SK-N-SH treated with all-trans-retinoic acid at 6 μM for 48 hours (cell line): ENCODE results near the gene CACTIN.

Experiments
- ATAC-seq: fragments of 200-7000 bp; cut with Tn5 transposase; 3 replicates; pipeline ENCODE4 v1.9.1; 2020; ENCODE audit warnings: mild to moderate bottlenecking, moderate library complexity
- ARNTL ChIP-seq: fragments of 450-650 bp; formaldehyde crosslinking; IDR thresholded peaks from 2 replicates; pipeline ENCODE4 v1.5.0; 2020; ENCODE audit warnings: low read depth, mild to moderate bottlenecking, moderate library complexity, borderline replicate concordance
- CSDC2 ChIP-seq: fragments of 250-450 bp; sonication (Bioruptor Pico); IDR thresholded peaks from 2 replicates; pipeline ENCODE4 v1.5.0; 2020; ENCODE audit warnings: mild to moderate bottlenecking, moderate library complexity
- CSRNP3 ChIP-seq: fragments of 250-450 bp; sonication (Bioruptor Pico); IDR thresholded peaks from 2 replicates; pipeline ENCODE4 v1.5.1; 2021; ENCODE audit warnings: mild to moderate bottlenecking, moderate library complexity
- ESRRG ChIP-seq: fragments of 250-450 bp; sonication (Bioruptor Pico); IDR thresholded peaks from 2 replicates; pipeline ENCODE4 v1.6.1; 2021; ENCODE audit warnings: mild to moderate bottlenecking
- GLIS3 ChIP-seq: fragments of 250-450 bp; sonication (Bioruptor Pico); IDR thresholded peaks from 2 replicates; pipeline ENCODE4 v1.5.0; 2020; ENCODE audit warnings: mild to moderate bottlenecking, moderate library complexity
- OSR1 ChIP-seq: fragments of 250-450 bp; sonication (Bioruptor Pico); IDR thresholded peaks from 2 replicates; pipeline ENCODE4 v1.8.0; 2022; ENCODE audit warnings: moderate library complexity, mild to moderate bottlenecking, inconsistent platforms
- PPARA ChIP-seq: fragments of 250-450 bp; sonication (Bioruptor Pico); IDR thresholded peaks from 2 replicates; pipeline ENCODE4 v1.5.0; 2020; ENCODE audit warnings: mild to moderate bottlenecking, borderline replicate concordance
- SNAI2 ChIP-seq: fragments of 250-450 bp; sonication (Bioruptor Pico); IDR thresholded peaks from 2 replicates; pipeline ENCODE4 v1.5.0; 2020; ENCODE audit warnings: mild to moderate bottlenecking, moderate library complexity
- TOX ChIP-seq: fragments of 250-450 bp; sonication (Bioruptor Pico); IDR thresholded peaks from 2 replicates; pipeline ENCODE4 v1.8.0; 2021; ENCODE audit warnings: mild to moderate bottlenecking, moderate library complexity, borderline replicate concordance
- TSHZ2 ChIP-seq: fragments of 250-450 bp; sonication (Bioruptor Pico); IDR thresholded peaks from 2 replicates; pipeline ENCODE4 v1.5.0; 2020; ENCODE audit warnings: mild to moderate bottlenecking, moderate library complexity
- ZC3H10 ChIP-seq: fragments of 250-450 bp; sonication (Bioruptor Pico); IDR thresholded peaks from 2 replicates; pipeline ENCODE4 v1.5.1; 2021; ENCODE audit warnings: mild to moderate bottlenecking, moderate library complexity
- ZFP3 ChIP-seq: fragments of 250-450 bp; sonication (Bioruptor Pico); IDR thresholded peaks from 2 replicates; pipeline ENCODE4 v1.5.0; 2020; ENCODE audit warnings: mild to moderate bottlenecking, moderate library complexity
- ZFP30 ChIP-seq: fragments of 450-650 bp; formaldehyde crosslinking; IDR thresholded peaks from 2 replicates; pipeline ENCODE4 v1.5.0; 2022; ENCODE audit warnings: mild to moderate bottlenecking, moderate library complexity
- ZNF70 ChIP-seq: fragments of 450-650 bp; formaldehyde crosslinking; IDR thresholded peaks from 2 replicates; pipeline ENCODE4 v1.5.0; 2020; ENCODE audit warnings: mild to moderate bottlenecking, moderate library complexity
- TF ChIP-seq, protein P1 (sequence below): fragments of 250-450 bp; sonication (Bioruptor Pico); IDR thresholded peaks from 2 replicates; pipeline ENCODE4 v1.5.1; 2020; ENCODE audit warnings: low read depth, mild to moderate bottlenecking, moderate library complexity
- TF ChIP-seq, protein P2 (sequence below): fragments of 250-450 bp; sonication (Bioruptor Pico); IDR thresholded peaks from 2 replicates; pipeline ENCODE4 v1.8.0; 2021; ENCODE audit warnings: low read depth, mild to moderate bottlenecking, moderate library complexity, borderline replicate concordance

The CACTIN gene

DNA sequence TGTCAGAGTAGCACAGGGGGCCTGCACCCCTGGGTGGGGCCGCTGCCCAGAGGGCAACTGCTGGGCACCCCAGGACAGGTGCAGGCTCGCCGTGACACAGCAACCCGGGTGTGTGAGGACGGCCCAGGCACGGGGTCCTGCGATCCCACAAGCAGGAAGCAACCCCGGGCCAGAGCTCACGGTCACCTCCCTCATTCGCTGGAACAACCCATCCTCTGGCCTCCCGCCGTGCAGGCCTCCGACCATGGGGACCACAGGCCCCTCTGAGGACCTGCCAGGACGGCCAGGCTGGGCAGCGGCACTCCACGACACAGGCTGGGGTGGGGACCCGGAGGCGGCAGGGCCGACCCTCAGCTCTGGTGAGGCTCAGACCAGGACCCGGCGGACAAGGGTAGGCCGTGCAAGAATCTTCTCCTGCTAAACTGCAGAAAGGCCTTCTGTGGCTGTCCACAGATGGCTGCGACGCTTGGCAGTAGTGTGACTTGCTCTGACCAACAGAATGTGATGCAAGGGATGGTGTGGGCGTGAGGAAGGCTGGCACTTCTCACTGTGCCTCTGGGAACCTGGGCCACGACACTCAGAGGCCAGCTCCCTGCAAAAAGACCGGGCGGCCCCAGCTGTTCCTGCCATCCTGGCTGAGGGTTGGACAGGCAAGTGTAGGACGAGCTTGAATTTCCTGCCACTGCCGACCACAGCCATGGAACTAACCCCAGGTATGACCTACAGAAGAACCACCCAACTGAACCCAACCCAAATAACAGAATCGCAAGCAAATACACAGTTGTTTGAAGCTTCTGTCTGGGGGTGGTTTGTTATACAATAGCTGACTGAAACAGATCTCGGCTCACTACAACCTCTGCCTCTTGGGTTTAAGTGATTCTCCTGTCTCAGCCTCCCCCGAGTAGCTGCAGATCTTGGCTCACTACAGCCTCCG lies 47.2 kb upstream of the CACTIN start (continued):
- TF ChIP-seq TSHZ2 (CRISPR knock-in tag), result no peak
- TF ChIP-seq PPARA, result no peak
- TF ChIP-seq OSR1 (CRISPR knock-in tag), result no peak
- no peak for TF ChIP-seq SNAI2 (CRISPR knock-in tag)
- TF ChIP-seq, all 23 proteins: peak for 0

DNA sequence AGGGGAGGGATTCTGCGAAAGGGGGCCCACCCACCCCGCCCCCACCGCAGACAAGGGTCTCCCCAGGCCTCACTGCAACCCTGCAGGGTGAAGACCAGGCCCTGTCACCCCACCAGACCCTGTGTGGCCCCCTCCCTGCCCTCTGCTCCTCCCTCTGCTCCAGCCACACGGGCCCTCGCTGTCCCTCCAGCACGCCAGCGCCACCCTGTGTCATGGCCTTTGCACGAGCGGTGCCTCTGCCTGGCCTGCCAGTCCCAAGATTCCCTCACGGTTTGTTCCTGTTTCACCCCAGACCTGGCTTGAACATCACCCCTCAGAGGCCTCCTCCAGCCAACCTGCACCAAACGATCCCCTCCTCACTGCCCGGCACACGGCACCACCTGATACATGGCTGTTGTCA lies 46.4 kb upstream of the CACTIN start:
- no peak for ATAC-seq
- TF ChIP-seq CSRNP3 (CRISPR knock-in tag), result no peak
- TF ChIP-seq ZFP3 (CRISPR knock-in tag), result no peak
- TF ChIP-seq ZC3H10, result no peak
- TF ChIP-seq ARNTL (CRISPR knock-in tag), result no peak
- no peak for TF ChIP-seq CSDC2 (CRISPR knock-in tag)
- TF ChIP-seq, protein P1, sequence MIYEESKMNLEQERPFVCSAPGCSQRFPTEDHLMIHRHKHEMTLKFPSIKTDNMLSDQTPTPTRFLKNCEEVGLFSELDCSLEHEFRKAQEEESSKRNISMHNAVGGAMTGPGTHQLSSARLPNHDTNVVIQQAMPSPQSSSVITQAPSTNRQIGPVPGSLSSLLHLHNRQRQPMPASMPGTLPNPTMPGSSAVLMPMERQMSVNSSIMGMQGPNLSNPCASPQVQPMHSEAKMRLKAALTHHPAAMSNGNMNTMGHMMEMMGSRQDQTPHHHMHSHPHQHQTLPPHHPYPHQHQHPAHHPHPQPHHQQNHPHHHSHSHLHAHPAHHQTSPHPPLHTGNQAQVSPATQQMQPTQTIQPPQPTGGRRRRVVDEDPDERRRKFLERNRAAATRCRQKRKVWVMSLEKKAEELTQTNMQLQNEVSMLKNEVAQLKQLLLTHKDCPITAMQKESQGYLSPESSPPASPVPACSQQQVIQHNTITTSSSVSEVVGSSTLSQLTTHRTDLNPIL (CRISPR knock-in tag), result no peak
- TF ChIP-seq ZFP30 (CRISPR knock-in tag), result no peak
- TF ChIP-seq ESRRG (CRISPR knock-in tag), result no peak
- no peak for TF ChIP-seq TOX (CRISPR knock-in tag)
- no peak for TF ChIP-seq PPARA
- no peak for TF ChIP-seq GLIS3

DNA sequence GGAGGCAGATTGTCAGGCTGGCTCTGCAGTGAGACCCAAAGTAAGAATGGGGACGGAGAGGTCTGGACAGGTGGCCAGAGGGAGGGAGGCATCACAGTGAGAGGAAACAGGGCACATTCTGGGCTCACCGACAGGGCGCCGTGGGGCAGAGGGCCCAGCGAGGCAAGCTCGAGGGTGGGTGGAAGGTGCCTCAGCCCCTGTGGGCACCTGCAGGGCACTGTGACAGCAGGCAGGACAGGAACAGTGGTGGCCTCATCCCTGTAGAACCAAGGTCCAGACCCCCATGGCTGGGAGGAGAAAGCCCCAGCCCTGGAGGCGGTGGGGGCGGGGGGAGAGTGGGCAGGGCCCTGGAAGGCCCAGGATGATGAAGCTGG lies 46.0 kb upstream of the CACTIN start:
- no peak for ATAC-seq
- no peak for TF ChIP-seq ARNTL (CRISPR knock-in tag)
- no peak for TF ChIP-seq PPARA
- TF ChIP-seq, protein P1 (CRISPR knock-in tag), result no peak
- TF ChIP-seq TSHZ2 (CRISPR knock-in tag), result no peak
- TF ChIP-seq CSRNP3 (CRISPR knock-in tag), result no peak
- no peak for TF ChIP-seq ZNF70 (CRISPR knock-in tag)
- no peak for TF ChIP-seq ZFP3 (CRISPR knock-in tag)
- TF ChIP-seq, protein P2, sequence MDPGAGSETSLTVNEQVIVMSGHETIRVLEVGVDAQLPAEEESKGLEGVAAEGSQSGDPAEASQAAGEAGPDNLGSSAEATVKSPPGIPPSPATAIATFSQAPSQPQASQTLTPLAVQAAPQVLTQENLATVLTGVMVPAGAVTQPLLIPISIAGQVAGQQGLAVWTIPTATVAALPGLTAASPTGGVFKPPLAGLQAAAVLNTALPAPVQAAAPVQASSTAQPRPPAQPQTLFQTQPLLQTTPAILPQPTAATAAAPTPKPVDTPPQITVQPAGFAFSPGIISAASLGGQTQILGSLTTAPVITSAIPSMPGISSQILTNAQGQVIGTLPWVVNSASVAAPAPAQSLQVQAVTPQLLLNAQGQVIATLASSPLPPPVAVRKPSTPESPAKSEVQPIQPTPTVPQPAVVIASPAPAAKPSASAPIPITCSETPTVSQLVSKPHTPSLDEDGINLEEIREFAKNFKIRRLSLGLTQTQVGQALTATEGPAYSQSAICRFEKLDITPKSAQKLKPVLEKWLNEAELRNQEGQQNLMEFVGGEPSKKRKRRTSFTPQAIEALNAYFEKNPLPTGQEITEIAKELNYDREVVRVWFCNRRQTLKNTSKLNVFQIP (CRISPR knock-in tag), result no peak
- TF ChIP-seq, all 23 proteins: peak for 0
